Measurements from ENCODE around the gene IFI6. TPM values are rescaled to one million over a fixed set of nuclear protein-coding genes. Genes with fewer than 3 reads are reported as not detected.

IFI6 gene
- total RNA-seq, 1 experiment from 2014 or later, result 4.3 TPM

DNA sequence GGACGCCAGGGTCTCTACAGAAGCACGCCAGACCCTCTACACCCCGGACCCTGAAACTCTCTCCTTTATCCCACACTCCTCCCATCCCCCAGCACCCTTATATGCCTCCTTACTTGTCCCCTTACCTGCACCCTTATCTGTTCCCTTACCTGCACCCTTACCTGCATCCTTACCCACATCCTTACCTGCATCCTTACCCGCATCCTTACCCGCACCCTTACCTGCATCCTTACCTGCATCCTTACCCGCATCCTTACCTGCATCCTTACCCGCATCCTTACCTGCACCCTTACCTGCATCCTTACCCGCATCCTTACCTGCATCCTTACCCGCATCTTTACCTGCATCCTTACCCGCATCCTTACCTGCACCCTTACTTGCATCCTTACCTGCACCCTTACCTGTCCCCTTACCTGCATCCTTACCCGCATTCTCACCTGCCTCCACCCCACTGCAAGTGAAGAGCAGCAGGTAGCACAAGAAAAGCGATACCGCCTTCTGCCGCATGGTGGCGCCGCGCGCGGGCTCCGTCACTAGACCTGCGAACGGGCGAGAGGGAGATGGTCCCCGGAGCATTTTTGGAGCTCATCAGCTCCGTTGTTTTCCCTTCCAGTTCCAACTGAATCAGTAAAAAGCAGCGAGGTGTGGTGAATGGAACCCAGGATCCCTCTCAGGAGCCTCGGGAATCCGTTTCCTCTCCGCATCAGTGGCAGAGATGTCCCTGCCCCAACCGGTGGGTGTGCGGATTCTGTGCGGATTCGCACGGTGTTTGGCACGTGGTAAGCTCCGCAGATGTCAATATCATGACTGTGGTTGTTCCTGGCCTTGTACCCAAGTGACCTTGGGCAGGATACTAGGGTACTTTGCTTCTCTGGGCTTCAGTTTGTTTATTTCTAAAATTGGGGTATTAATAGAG is 2.9 kb downstream of the IFI6 start:
- H3K27me3 Mint-ChIP-seq (ENCODE audit: low read depth), result peaks cover 24% of the 10 kb centered on the region
- H3K9ac ChIP-seq (ENCODE audit: extremely low read depth, insufficient read length, low read length), result peak overlapping the region; percentile 11
- H3K4ac ChIP-seq (ENCODE audit: low read depth, low read length), result no peak overlapping the region
- H2BK20ac ChIP-seq (ENCODE audit: low read depth, low read length, poor library complexity, severe bottlenecking), result no peak overlapping the region
- H3K4me2 ChIP-seq (ENCODE audit: insufficient read depth, insufficient read length, low read length), result peak overlapping the region; percentile 41
- no peaks in the 10 kb centered on the region; the same call in 1 of the 2 replicates for H3K27me3 ChIP-seq (ENCODE audit: insufficient read depth, low read length)
- H4K20me1 ChIP-seq (ENCODE audit: control insufficient read depth, insufficient read depth, insufficient read length), result no peaks in the 10 kb centered on the region
- no peak overlapping the region for H4K91ac ChIP-seq (ENCODE audit: insufficient read length, low read depth, low read length)
- H4K5ac ChIP-seq (ENCODE audit: insufficient read length, low read depth, low read length), result no peak overlapping the region
- no peaks in the 10 kb centered on the region; the same call in 1 of the 2 replicates for H3K4me1 ChIP-seq (ENCODE audit: insufficient read depth, low read length)
- no peak overlapping the region for H4K8ac ChIP-seq (replicated peaks; ENCODE audit: insufficient read length, low read depth, low read length)
- H3T11ph ChIP-seq (ENCODE audit: low read length), result no peak overlapping the region
- no peak overlapping the region for H2BK5ac ChIP-seq (ENCODE audit: insufficient read length, low read length)
- peak overlapping the region; percentile 19 to 53; a peak in 3 of 5 replicates for H3K4me3 Mint-ChIP-seq
- no peak overlapping the region for H2BK120ac ChIP-seq (ENCODE audit: low read depth, low read length, poor library complexity, severe bottlenecking)
- no peak overlapping the region for H2BK12ac ChIP-seq (ENCODE audit: insufficient read length, low read depth, low read length)
- H3K23ac ChIP-seq (ENCODE audit: insufficient read length, low read depth, low read length), result no peak overlapping the region
- H3K23me2 ChIP-seq (ENCODE audit: insufficient read length, low read depth, low read length, poor library complexity, severe bottlenecking), result peaks cover 10% of the 10 kb centered on the region
- DNase-seq, result peak; percentile 88
- peaks cover 15 to 20% of the 10 kb centered on the region in 2 experiments for H3K4me1 Mint-ChIP-seq
- H3K79me2 ChIP-seq (ENCODE audit: insufficient read depth, low read length), result no peaks in the 10 kb centered on the region
- H3K18ac ChIP-seq (ENCODE audit: insufficient read length, low read depth, low read length), result no peak overlapping the region
- peak overlapping the region; percentile 67 for H2AFZ ChIP-seq (ENCODE audit: low read length)
- peak overlapping the region; percentile 18; the same call in 1 of the 2 replicates for H3K14ac ChIP-seq (ENCODE audit: insufficient read depth, low read length)
- no peak overlapping the region for H2BK15ac ChIP-seq (ENCODE audit: low read depth, low read length)
- no peak overlapping the region for H2AK5ac ChIP-seq (ENCODE audit: insufficient read length, low read length)
- H3K56ac ChIP-seq (ENCODE audit: insufficient read length, low read depth, low read length), result no peak overlapping the region
- H3K79me1 ChIP-seq (ENCODE audit: insufficient read depth, low read depth, low read length, poor library complexity, severe bottlenecking), result no peaks in the 10 kb centered on the region
- no peaks in the 10 kb centered on the region for H3K9me3 ChIP-seq (ENCODE audit: control insufficient read depth, low read depth, low read length)
- no peaks in the 10 kb centered on the region for H3K9me3 Mint-ChIP-seq
- no peaks in the 10 kb centered on the region for H3K36me3 Mint-ChIP-seq (ENCODE audit: insufficient read depth in 1 of 3, low read depth in 3 of 3)
- peak; percentile 95 for TF ChIP-seq CTCF (conservative IDR thresholded peaks at IDR 0.05)
- no peak overlapping the region for H3K27ac Mint-ChIP-seq
- no CpG with 5 or more reads among the region's 36 CpGs for WGBS (ENCODE audit: extremely low coverage, insufficient read length, low lambda C conversion rate)
- no peak overlapping the region for H3K27ac ChIP-seq (ENCODE audit: insufficient read length, low read depth, low read length)

Measured in H9 (cell line).